Measurements from ENCODE around the gene SLC36A4. TPM values are rescaled to one million over a fixed set of nuclear protein-coding genes. Genes with fewer than 3 reads are reported as not detected.
"Not testable (repeated sequence)": the region's sequence is repeated elsewhere in the genome, so short reads cannot be mapped to it uniquely, and the experiment has no call there.

SLC36A4 gene
- polyA plus RNA-seq, 12 donors, result 5.7 to 12.2 (median 9.4) TPM; not detected in 1

- no peak for DNase-seq
Observed at GRCh38 chr11:93196816-93197379, 893 bp downstream of the SLC36A4 start.

DNA sequence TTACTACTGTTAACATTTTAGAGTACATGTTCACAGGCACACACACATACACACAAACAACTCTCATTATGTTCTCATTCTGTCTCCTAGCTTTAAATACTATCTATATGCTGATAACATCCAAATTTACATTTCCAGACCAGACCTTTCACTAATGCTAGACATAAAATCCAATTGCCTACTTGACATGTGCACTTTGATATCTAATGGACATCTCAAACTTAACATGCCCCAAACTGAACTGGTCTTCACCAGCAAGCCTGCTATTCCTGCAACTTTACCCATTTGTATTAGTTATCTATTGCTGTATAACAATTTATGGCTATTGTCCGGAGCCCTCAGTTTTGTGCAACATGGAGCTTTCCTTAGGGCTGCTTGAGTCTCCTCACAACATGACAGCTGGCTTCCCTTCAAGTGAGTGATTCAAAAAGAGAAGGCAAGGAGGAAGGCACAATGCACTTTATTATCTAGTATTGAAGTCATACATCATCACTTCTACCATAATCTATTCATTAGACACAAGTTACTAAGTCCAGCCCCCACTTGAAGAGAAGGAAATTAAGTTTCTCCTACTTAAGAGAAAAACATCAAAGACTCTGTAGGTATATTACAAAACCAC is 3.0 kb downstream of the SLC36A4 start:
- DNase-seq, result no peak

DNA sequence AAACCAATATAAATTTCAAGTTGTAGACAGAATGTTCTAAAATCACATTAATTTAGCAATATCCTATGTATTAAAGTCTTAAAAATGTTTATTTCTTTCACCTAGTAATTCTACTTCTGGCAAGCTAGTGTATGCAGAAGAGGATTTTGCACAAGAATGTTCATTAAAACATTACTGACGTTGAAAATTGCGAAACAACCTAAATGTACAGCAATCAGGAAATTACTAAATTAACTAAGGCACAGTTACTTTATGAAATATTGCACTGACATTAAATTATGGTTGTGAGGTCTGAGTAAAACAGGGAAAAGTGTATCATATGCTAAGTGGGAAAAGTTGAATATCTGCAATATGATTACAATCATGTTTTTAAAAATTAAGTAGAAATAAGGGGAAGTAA is 4.1 kb downstream of the SLC36A4 start:
- no peak for DNase-seq

GRCh38 chr11:93192163-93192562 is 5.6 kb downstream of the SLC36A4 start:
- DNase-seq, result no peak

DNA sequence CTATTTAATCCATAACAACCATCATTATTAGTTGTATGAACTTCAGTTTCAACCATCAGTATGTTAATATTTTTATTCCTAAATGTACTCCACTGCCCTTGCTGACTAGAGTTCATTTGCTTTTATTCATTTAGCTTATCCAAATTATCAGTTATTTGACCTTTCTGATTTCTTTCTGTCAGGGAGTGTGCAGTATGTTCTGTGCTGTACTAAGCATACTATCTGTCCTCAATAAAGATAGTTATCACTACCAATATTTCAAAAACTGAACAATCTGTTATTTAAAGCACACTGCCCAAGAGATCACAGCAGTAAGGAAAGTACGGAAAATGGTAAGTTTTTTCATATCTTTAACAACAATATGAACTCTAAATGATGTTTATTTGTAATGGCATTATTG is 8.3 kb downstream of the SLC36A4 start:
- no peak for DNase-seq

DNA sequence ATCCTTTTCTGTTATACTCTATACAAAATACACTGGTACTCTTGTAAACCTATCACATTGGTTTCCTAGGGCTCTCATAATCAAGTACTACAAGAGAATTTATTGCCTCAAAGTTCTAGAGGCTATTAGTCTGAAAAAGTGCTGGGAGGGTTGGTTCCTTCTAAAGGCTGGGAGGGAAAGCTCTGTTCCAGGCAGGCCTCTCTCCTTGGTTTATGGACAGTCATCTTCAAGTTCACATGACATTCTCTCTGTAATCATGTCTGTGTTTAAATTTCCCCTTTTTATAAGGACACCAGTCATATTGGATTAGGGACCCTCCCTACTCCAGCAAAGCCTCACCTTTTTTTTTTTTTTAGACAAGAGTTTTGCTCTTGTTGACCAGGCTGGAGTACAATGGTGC is 9.1 kb downstream of the SLC36A4 start:
- DNase-seq, result no peak

DNA sequence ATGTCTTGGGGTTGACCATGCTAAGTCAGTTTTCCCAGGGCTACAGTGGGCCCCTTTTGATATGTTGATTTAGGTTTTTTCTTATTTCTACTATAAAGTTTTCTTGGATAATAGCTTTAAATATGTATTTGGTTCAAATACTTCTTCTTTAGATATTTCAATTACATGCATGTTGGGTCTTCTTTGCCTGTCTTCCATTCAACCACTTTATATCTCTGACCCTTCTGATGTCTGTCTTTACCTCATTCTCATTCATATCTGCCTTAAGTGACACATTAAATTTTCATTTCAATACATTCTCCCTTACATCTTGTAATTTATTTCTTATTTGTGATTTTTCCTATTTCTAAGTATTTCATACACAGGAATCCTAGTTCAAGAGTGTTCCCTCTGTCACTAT is 10.5 kb downstream of the SLC36A4 start:
- no peak for DNase-seq

DNA sequence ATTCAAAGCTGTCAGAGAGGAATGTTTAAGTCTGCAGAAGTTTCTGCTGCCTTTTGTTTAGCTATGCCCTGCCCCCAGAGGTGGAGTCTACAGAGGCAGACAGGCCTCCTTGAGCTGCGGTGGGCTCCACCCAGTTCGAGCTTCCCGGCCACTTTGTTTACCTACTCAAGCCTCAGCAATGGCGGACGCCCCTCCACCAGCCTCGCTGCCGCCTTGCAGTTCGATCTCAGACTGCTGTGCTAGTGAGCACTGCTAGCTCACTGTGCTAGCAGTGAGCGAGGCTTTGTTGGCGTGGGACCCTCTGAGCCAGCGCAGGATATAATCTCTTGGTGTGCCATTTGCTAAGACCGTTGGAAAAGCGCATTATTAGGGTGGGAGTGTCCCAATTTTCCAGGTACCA is 19.9 kb downstream of the SLC36A4 start:
- not testable (repeated sequence) for DNase-seq

- DNase-seq, result peak; percentile 2
Observed at GRCh38 chr11:93169950-93170561, 27.7 kb downstream of the SLC36A4 start.

GRCh38 chr11:93169143-93169542 is 28.6 kb downstream of the SLC36A4 start:
- DNase-seq, result no peak

- no peak for DNase-seq
Observed at GRCh38 chr11:93166862-93167261, 30.9 kb downstream of the SLC36A4 start.

DNA sequence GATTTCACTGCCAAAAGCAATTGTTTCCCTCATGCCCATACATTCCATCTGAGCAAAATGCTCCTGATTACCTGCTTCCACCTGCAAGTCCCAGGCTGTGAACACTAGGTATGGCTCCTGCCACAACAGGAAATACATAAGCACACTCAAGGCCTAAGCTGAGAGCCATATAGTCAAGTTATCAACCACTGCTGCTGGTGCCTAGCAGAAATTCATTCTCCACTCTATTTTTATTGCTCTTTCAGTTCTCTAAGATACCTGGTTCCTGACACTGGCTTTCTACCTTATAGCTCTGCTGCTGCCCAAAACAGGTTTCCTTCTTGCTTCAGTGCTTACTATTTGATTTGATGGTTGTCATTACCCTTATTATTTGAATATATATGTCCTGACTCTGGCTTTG is 31.6 kb downstream of the SLC36A4 start:
- DNase-seq, result no peak

GRCh38 chr11:93160808-93161207 is 37.0 kb downstream of the SLC36A4 start:
- DNase-seq, result no peak

GRCh38 chr11:93160156-93160555 is 37.6 kb downstream of the SLC36A4 start:
- DNase-seq, result no peak

DNA sequence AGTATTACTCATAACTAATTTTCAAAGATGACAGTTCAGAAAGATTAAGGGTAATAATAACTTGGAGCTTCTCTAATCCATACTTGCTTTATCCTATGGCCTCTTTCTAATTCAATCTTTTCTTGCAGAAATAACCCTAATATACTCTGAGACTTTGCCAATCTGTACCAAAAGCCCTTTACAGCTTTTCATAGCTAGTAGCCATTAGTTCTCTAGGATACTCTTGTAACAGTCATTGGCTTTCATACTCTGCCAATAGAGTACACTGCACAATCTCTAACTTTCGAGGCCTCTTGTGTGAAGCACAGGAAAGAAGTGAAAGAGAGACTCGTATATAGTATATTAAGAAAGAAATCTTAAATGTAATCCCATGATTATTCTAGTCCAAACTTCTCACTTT is 38.1 kb downstream of the SLC36A4 start:
- DNase-seq, result no peak

- no peak for DNase-seq
Observed at GRCh38 chr11:93155738-93156137, 42.1 kb downstream of the SLC36A4 start.

DNA sequence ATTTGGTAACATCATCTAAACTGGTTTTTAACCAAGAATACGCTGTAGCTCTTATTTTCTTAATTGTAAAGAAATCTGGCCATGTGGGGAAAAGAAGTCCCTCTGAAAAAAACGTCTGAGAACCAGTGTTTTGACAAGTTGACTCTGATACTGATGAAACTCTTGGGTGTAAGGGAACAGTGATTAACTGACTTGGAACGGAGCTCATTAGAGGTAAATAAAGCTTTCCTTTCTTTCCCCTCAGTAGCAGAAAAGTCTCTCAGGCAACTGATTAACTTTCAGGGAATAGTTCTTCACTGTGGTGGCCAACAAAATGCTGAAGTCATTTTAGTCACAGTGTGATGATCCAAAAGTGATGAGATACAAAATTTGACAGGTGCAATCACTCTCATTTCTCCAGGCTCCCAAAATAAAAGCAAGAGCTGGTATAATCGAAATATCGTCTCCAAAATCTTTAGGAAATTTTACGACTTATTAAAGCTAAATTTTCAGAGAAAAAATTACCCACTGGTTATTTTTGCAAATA is 52.3 kb downstream of the SLC36A4 start:
- DNase-seq, result no peak

GRCh38 chr11:93143800-93144199 is 54.0 kb downstream of the SLC36A4 start:
- DNase-seq, result no peak

GRCh38 chr11:93143186-93143585 is 54.6 kb downstream of the SLC36A4 start:
- DNase-seq, result no peak

DNA sequence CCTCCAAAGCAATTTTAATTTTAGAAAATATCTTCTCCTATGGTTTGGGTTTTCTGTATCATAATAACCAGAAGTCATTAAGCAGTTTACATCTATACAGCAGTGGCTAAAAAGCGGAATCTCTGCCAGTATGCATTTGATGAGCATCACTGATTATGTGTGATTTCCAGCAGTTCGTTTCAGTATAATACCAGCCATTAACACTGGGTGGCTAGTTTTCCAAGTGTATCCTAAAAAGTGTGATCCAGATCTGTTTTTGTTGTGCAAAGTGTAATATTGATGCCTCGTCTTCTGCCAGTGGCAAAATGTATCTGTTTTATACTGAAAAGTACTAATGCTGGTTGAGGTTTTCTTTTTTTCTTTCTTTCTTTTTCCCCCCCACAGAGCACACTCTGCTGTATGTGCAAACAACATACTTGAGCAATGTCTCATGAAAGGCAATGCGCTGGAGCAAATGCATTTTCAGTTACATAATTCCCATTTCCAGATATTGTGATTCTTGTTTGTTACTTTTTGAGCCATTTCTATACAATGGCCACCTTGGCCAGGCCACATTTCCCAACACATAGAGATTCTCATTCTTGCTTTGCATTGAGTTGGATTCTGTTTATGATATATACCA is 64.2 kb downstream of the SLC36A4 start:
- DNase-seq, result no peak

DNA sequence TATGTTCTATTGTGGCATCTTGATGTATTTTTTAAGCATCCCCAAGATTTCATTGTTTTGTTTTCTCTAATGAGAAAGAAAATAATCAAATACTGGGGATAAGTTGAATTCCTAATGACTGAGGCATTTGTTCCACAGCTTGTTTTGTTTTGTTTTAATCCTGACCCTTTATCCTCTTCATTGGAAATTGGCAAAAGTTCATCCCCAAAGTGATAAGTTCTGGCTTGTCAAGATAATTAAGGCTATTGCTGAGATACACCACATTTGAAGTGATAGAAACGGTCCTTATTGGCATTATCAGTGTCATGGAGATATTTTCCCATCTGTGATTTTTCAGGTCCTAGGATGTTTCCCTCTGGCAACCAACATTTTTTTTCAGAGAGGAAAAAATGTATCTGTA is 65.0 kb downstream of the SLC36A4 start:
- no peak for DNase-seq

GRCh38 chr11:93131709-93132108 is 66.1 kb downstream of the SLC36A4 start:
- no peak for DNase-seq

DNA sequence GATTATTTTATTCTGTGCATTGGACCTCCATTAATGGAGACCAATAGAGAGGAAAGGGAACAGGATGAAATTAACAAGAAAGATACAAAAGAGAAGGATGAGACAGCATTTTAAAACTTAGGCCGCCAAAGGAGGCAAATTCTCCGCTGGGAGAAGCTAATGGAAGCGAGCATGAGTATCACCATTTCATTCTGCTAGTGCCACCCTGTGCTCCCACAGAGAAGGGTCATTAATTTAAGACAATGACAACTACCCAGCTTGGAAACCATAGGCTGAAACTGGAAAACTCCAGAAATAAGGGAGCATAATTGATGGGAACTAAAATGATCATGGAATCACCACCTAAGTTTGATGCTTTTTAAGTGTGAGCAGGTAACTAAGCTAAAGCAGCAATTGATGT is 69.2 kb downstream of the SLC36A4 start:
- no peak for DNase-seq

All from muscle of arm (tissue), 12 donors.